Measurements from ENCODE around the gene FGF12.

The FGF12 gene

DNA sequence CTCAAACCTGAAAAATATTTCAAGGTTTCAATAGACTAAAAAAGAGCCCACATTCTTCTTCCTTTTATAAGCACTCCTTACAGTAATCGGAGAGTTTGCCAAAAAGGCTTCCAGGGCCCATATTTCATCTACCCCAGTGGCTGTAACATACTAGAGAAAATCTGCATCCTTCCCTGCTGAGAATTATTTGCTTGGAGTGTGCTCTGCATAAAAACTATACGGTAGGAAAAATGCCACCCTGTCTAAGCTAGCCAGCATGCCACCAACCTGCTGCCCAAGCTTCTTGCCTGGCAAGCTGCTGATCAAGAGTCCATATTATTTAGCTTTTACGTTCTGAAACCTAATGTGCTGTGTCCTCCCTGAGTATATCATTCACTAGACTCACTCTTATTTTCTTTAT lies 107.1 kb downstream of the FGF12 start:
- Histone ChIP-seq H3K79me1 (ENCODE audit: low read length) (no peaks in the 10 kb centered on the region), H2BK5ac (ENCODE audit: low read depth, low read length, poor library complexity) (no peak overlapping the region), H4K8ac (ENCODE audit: low read depth, low read length) (no peak overlapping the region), H3K9me3 (ENCODE audit: insufficient read depth, low read depth, low read length) (no peaks in the 10 kb centered on the region), H3K23ac (ENCODE audit: low read length) (no peak overlapping the region), H3K27me3 (ENCODE audit: insufficient read depth, low read length) (no peaks in the 10 kb centered on the region), H3K4me2 (ENCODE audit: low read length) (no peak overlapping the region), H3K4me3 (ENCODE audit: low read depth, low read length) (no peak overlapping the region), H3K18ac (ENCODE audit: low read length) (no peak overlapping the region), H3K79me2 (ENCODE audit: control insufficient read depth, insufficient read depth, low read length, poor library complexity) (no peaks in the 10 kb centered on the region), H2AK5ac (ENCODE audit: low read length) (no peak overlapping the region), H2AFZ (ENCODE audit: insufficient read depth, low read length, poor library complexity) (no peak overlapping the region), H4K12ac (ENCODE audit: low read depth, low read length) (no peak overlapping the region), H3K9ac (ENCODE audit: low read length) (no peak overlapping the region), H3K4me1 (ENCODE audit: control insufficient read depth in 1 of 2, insufficient read depth in 2 of 2, low read length in 2 of 2) (no peaks in the 10 kb centered on the region), H3K36me3 (ENCODE audit: control insufficient read depth in 1 of 2, insufficient read depth in 2 of 2, low read length in 2 of 2) (no peaks in the 10 kb centered on the region), H3K27ac (ENCODE audit: low read depth, low read length) (no peak overlapping the region), H2BK120ac (ENCODE audit: insufficient read depth, low read length, poor library complexity) (no peak overlapping the region), H2BK12ac (ENCODE audit: low read length) (no peak overlapping the region), H3K14ac (ENCODE audit: low read length) (no peak overlapping the region), H4K91ac (ENCODE audit: low read depth, low read length) (no peak overlapping the region), H3K4ac (ENCODE audit: low read depth, low read length) (no peak overlapping the region)
- DNase-seq, result no peak
- no CpG with 5 or more reads among the region's 3 CpGs for WGBS (ENCODE audit: extremely low coverage, insufficient coverage, insufficient read length)

- Histone ChIP-seq H3K4me2 (ENCODE audit: low read length) (no peak overlapping the region), H3K14ac (ENCODE audit: low read length) (no peak overlapping the region), H3K4me1 (ENCODE audit: control insufficient read depth in 1 of 2, insufficient read depth in 2 of 2, low read length in 2 of 2) (no peaks in the 10 kb centered on the region), H3K79me2 (ENCODE audit: control insufficient read depth, insufficient read depth, low read length, poor library complexity) (no peaks in the 10 kb centered on the region), H2BK12ac (ENCODE audit: low read length) (no peak overlapping the region), H3K79me1 (ENCODE audit: low read length) (no peaks in the 10 kb centered on the region), H2BK120ac (ENCODE audit: insufficient read depth, low read length, poor library complexity) (no peak overlapping the region), H3K27ac (ENCODE audit: low read depth, low read length) (no peak overlapping the region), H2AFZ (ENCODE audit: insufficient read depth, low read length, poor library complexity) (no peak overlapping the region), H3K9ac (ENCODE audit: low read length) (no peak overlapping the region), H4K8ac (ENCODE audit: low read depth, low read length) (no peak overlapping the region), H3K4me3 (ENCODE audit: low read depth, low read length) (no peak overlapping the region), H3K36me3 (ENCODE audit: control insufficient read depth in 1 of 2, insufficient read depth in 2 of 2, low read length in 2 of 2) (no peaks in the 10 kb centered on the region), H3K18ac (ENCODE audit: low read length) (no peak overlapping the region), H2BK5ac (ENCODE audit: low read depth, low read length, poor library complexity) (no peak overlapping the region), H3K27me3 (ENCODE audit: insufficient read depth, low read length) (no peaks in the 10 kb centered on the region), H2AK5ac (ENCODE audit: low read length) (no peak overlapping the region), H4K91ac (ENCODE audit: low read depth, low read length) (no peak overlapping the region), H3K23ac (ENCODE audit: low read length) (no peak overlapping the region), H4K12ac (ENCODE audit: low read depth, low read length) (no peak overlapping the region), H3K4ac (ENCODE audit: low read depth, low read length) (no peak overlapping the region), H3K9me3 (ENCODE audit: insufficient read depth, low read depth, low read length) (no peaks in the 10 kb centered on the region)
- DNase-seq, result no peak
- WGBS (ENCODE audit: extremely low coverage, insufficient coverage, insufficient read length), result no CpG with 5 or more reads among the region's 4 CpGs
Measured at GRCh38 chr3:192611411-192611810, 115.9 kb downstream of the FGF12 start.

GRCh38 chr3:192608726-192609600 lies 118.4 kb downstream of the FGF12 start:
- Histone ChIP-seq H3K23ac (ENCODE audit: low read length) (no peak overlapping the region), H3K27me3 (ENCODE audit: insufficient read depth, low read length) (no peaks in the 10 kb centered on the region), H2BK5ac (ENCODE audit: low read depth, low read length, poor library complexity) (no peak overlapping the region), H2AK5ac (ENCODE audit: low read length) (no peak overlapping the region), H3K4me2 (ENCODE audit: low read length) (no peak overlapping the region), H3K9me3 (ENCODE audit: insufficient read depth, low read depth, low read length) (no peaks in the 10 kb centered on the region), H3K27ac (ENCODE audit: low read depth, low read length) (no peak overlapping the region), H3K9ac (ENCODE audit: low read length) (no peak overlapping the region), H3K4me3 (ENCODE audit: low read depth, low read length) (no peak overlapping the region), H3K79me1 (ENCODE audit: low read length) (no peaks in the 10 kb centered on the region), H2AFZ (ENCODE audit: insufficient read depth, low read length, poor library complexity) (no peak overlapping the region), H4K12ac (ENCODE audit: low read depth, low read length) (no peak overlapping the region), H3K4me1 (ENCODE audit: control insufficient read depth in 1 of 2, insufficient read depth in 2 of 2, low read length in 2 of 2) (no peaks in the 10 kb centered on the region), H3K79me2 (ENCODE audit: control insufficient read depth, insufficient read depth, low read length, poor library complexity) (no peaks in the 10 kb centered on the region), H2BK120ac (ENCODE audit: insufficient read depth, low read length, poor library complexity) (no peak overlapping the region), H4K91ac (ENCODE audit: low read depth, low read length) (no peak overlapping the region), H2BK12ac (ENCODE audit: low read length) (no peak overlapping the region), H3K14ac (ENCODE audit: low read length) (no peak overlapping the region), H3K36me3 (ENCODE audit: control insufficient read depth in 1 of 2, insufficient read depth in 2 of 2, low read length in 2 of 2) (no peaks in the 10 kb centered on the region), H3K18ac (ENCODE audit: low read length) (no peak overlapping the region), H4K8ac (ENCODE audit: low read depth, low read length) (no peak overlapping the region), H3K4ac (ENCODE audit: low read depth, low read length) (no peak overlapping the region)
- no peak for DNase-seq
- no CpG with 5 or more reads among the region's 8 CpGs for WGBS (ENCODE audit: extremely low coverage, insufficient coverage, insufficient read length)

GRCh38 chr3:192607798-192608197 lies 119.5 kb downstream of the FGF12 start:
- no peak overlapping the region for H2AK5ac ChIP-seq (ENCODE audit: low read length)
- H2AFZ ChIP-seq (ENCODE audit: insufficient read depth, low read length, poor library complexity), result no peak overlapping the region
- H2BK120ac ChIP-seq (ENCODE audit: insufficient read depth, low read length, poor library complexity), result no peak overlapping the region
- H3K14ac ChIP-seq (ENCODE audit: low read length), result no peak overlapping the region
- H3K27me3 ChIP-seq (ENCODE audit: insufficient read depth, low read length), result no peaks in the 10 kb centered on the region
- no peaks in the 10 kb centered on the region for H3K79me1 ChIP-seq (ENCODE audit: low read length)
- no peaks in the 10 kb centered on the region for H3K4me1 ChIP-seq (ENCODE audit: control insufficient read depth in 1 of 2, insufficient read depth in 2 of 2, low read length in 2 of 2)
- H2BK5ac ChIP-seq (ENCODE audit: low read depth, low read length, poor library complexity), result no peak overlapping the region
- no peaks in the 10 kb centered on the region for H3K9me3 ChIP-seq (ENCODE audit: insufficient read depth, low read depth, low read length)
- H3K36me3 ChIP-seq (ENCODE audit: control insufficient read depth in 1 of 2, insufficient read depth in 2 of 2, low read length in 2 of 2), result no peaks in the 10 kb centered on the region
- H4K12ac ChIP-seq (ENCODE audit: low read depth, low read length), result no peak overlapping the region
- no peak overlapping the region for H3K23ac ChIP-seq (ENCODE audit: low read length)
- no peak overlapping the region for H3K4me2 ChIP-seq (ENCODE audit: low read length)
- H3K4ac ChIP-seq (ENCODE audit: low read depth, low read length), result no peak overlapping the region
- no peak overlapping the region for H2BK12ac ChIP-seq (ENCODE audit: low read length)
- no peak overlapping the region for H4K8ac ChIP-seq (ENCODE audit: low read depth, low read length)
- no peak overlapping the region for H4K91ac ChIP-seq (ENCODE audit: low read depth, low read length)
- H3K9ac ChIP-seq (ENCODE audit: low read length), result no peak overlapping the region
- DNase-seq, result no peak
- H3K79me2 ChIP-seq (ENCODE audit: control insufficient read depth, insufficient read depth, low read length, poor library complexity), result no peaks in the 10 kb centered on the region
- H3K18ac ChIP-seq (ENCODE audit: low read length), result no peak overlapping the region
- no peak overlapping the region for H3K27ac ChIP-seq (ENCODE audit: low read depth, low read length)
- no CpG with 5 or more reads among the region's 4 CpGs for WGBS (ENCODE audit: extremely low coverage, insufficient coverage, insufficient read length)
- no peak overlapping the region for H3K4me3 ChIP-seq (ENCODE audit: low read depth, low read length)
